ENCODE data around the gene MED16. TPM values are rescaled to one million over a fixed set of nuclear protein-coding genes. Genes with fewer than 3 reads are reported as not detected.

The MED16 gene, protein sequence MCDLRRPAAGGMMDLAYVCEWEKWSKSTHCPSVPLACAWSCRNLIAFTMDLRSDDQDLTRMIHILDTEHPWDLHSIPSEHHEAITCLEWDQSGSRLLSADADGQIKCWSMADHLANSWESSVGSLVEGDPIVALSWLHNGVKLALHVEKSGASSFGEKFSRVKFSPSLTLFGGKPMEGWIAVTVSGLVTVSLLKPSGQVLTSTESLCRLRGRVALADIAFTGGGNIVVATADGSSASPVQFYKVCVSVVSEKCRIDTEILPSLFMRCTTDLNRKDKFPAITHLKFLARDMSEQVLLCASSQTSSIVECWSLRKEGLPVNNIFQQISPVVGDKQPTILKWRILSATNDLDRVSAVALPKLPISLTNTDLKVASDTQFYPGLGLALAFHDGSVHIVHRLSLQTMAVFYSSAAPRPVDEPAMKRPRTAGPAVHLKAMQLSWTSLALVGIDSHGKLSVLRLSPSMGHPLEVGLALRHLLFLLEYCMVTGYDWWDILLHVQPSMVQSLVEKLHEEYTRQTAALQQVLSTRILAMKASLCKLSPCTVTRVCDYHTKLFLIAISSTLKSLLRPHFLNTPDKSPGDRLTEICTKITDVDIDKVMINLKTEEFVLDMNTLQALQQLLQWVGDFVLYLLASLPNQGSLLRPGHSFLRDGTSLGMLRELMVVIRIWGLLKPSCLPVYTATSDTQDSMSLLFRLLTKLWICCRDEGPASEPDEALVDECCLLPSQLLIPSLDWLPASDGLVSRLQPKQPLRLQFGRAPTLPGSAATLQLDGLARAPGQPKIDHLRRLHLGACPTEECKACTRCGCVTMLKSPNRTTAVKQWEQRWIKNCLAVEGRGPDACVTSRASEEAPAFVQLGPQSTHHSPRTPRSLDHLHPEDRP
- total RNA-seq = 70.6 TPM

DNA sequence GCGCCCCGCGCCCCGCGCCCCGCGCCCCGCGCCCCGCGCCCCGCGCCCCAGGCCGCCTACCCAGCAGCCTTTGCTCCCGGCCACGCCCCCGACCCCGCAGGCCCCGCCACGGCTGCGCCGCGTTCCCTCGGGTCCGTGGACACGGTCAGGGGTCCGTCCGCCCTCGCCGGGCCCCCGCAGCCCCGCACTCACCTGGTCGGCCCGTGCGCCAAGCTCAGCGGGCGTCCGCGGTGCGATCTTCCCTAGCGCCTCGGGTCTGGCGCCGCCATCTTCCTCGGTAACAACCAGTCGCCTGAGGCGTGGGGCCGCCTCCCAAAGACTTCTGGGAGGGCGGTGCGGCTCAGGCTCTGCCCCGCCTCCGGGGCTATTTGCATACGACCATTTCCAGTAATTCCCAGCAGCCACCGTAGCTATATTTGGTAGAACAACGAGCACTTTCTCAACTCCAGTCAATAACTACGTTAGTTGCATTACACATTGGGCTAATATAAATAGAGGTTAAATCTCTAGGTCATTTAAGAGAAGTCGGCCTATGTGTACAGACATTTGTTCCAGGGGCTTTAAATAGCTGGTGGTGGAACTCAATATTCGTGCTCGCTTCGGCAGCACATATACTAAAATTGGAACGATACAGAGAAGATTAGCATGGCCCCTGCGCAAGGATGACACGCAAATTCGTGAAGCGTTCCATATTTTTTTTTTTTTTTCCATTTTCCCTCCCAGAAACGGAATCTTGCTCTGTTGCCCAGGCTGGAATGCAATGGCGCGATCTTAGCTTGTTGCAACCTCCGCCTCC, at the start of gene MED16, which contains the start of gene RNU6-9:
MED16 (minus strand) TSS at position 294 of the 796 bp plus-strand sequence. CDS start 2,056 bp downstream, outside the sequence.
RNU6-9 (plus strand) TSS at position 591 of the 796 bp plus-strand sequence.

DNA sequence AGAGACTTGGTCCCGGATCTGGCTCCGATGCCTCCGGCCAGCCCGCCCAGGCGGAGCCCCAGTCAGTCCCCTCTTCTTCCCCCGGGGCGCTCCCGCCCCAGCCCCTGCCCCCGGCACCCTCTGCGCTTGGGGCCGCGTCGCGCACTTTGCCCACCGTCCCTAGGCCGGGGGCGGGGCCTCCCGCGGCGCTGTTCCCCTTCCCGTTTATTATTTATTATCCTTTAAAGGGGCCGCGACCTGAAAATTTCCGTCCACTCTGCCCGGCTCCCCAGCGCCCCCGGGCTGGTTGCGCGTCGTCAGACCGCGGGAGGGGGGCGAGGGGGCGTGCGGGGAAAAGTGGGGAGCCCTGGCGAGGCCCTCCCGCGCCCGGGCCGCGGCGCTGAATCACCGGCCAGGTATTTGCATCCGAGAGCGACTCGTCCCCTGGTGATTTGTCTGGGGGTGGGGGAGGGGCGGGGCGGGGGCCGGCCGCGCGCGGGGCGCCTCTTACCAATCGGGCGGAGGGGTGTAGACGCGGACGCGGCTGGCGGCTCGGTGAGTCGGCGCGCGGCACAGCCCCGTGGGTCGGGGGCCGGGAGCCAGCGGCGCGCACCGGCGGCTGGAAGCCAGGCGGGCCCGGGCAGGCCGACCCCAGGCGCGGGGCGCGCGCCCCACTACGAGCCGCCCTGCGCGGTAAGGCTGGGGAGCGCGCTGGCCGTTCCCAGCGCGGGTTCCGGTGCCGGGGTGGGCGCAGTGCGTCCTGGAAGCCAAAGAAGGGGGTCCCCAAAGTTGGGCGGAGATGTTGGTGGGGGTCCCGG, 32.7 kb upstream of the MED16 start, which contains the start of gene ARID3A:
ARID3A (plus strand) TSS at position 510 of the 797 bp plus-strand sequence. CDS start 3,494 bp downstream, outside the sequence.

DNA sequence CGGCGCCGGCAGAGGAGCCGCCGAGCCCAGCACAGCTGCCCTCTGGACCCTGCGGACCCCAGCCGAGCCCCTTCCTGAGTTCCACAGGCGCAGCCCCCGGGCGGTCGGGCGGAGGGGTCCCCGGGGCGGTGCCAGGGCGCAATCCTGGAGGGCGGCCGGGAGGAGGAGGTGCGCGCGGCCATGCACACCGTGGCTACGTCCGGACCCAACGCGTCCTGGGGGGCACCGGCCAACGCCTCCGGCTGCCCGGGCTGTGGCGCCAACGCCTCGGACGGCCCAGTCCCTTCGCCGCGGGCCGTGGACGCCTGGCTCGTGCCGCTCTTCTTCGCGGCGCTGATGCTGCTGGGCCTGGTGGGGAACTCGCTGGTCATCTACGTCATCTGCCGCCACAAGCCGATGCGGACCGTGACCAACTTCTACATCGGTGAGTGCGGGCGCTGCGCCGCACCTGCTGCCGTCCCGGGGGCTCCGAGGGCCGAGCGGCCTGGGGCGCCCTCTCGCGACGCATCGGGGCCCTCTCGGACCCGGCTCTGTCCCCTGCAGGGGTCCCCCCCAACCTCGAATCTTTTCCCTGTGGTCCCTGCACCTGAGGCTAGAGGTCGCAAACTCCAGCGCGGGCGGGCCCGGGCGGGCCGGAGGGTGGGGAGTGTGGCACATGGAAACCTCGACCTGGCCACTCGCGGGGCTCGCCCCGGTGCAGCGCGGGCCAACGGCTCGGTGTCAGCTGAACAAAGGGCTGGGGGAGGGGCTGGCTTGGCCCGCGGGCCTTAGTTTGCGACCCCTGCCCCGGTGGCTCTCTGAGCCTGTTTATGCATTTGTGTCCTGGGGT, 24.6 kb upstream of the MED16 start, which contains the start of gene KISS1R:
KISS1R (plus strand) TSS at position 11 of the 829 bp plus-strand sequence; CDS start at position 181, 170 bp downstream.

DNA sequence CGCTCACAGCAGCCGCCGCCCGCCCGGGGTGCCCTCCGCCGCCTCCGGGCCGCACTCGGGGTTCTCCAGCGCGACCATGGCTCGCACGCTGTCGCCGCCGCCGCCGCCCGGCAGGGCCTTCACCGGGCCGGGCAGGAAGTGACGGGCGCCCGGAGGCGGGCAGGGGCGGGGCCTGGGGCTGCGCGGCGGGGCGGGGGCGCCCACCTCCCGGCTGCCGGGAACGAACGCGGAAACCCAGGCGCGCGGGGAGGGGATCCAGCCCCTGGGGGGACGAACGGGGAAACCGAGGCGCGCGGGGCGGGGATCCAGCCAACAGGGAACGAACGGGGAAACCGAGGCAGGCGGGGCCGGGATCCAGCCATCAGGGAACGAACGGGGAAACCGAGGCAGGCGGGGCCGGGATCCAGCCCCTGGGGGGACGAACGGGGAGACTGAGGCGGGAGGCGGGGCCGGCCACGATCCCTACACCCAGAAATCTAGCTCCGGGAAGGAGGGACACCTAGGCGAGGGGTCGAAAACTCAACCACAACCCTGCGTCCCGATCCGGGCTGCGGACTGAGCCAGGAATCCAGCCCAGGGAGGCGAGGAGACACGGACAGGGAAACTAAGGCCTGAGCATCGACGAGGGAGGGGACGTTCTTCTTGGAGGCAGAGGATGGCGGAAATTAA, 20.2 kb upstream of the MED16 start, which contains the start of gene R3HDM4:
R3HDM4 (minus strand) TSS at position 140 of the 669 bp plus-strand sequence; CDS start at position 78, 62 bp downstream.

DNA sequence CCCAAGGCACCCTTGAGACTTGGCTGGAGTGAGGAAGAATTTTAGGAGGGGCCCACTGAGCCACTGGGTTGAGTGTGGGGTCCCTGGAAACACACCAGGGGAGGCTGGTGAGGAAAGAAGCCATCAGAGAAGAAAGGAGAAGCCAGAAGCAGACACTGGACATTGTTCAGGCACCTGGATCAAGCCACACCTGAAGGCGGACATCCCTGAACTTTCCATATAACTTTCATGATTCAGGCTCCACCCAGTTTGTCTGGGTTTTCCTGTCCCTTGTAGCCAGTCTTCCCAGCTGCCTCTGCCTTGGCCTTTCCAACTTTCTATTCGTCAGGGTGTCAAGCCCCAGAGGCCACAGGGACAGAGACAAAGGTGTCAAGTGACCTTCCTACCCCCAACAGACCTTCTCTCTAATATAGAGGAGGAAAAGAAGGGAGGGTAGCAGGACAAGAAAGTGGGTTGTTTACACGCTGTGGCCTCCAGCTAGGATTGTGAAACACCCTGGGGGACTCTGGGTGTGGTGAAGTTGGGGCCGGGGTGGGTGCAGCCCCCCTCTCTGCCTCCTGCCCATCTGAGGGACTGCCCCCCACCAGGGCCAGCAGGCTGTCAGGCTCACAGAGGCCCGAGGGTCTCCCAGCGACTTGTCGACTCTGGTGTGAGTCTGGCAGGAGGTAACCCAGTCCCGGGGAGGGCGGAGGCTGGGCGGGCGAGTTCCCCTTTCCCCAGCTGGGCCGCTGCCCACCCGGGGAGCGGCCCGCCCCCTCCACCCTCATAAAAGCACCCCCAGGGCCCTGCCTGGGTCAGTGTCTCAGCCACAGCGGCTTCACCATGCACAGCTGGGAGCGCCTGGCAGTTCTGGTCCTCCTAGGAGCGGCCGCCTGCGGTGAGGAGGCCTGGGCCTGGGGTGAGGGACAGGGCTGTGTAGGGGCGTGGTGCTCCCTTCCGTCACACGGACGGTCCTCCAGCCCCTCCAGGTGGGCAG, 33.8 kb downstream of the MED16 start, which contains the start of gene CFD:
CFD (plus strand) TSS at position 797 of the 976 bp plus-strand sequence; CDS start at position 823, 26 bp downstream.

DNA sequence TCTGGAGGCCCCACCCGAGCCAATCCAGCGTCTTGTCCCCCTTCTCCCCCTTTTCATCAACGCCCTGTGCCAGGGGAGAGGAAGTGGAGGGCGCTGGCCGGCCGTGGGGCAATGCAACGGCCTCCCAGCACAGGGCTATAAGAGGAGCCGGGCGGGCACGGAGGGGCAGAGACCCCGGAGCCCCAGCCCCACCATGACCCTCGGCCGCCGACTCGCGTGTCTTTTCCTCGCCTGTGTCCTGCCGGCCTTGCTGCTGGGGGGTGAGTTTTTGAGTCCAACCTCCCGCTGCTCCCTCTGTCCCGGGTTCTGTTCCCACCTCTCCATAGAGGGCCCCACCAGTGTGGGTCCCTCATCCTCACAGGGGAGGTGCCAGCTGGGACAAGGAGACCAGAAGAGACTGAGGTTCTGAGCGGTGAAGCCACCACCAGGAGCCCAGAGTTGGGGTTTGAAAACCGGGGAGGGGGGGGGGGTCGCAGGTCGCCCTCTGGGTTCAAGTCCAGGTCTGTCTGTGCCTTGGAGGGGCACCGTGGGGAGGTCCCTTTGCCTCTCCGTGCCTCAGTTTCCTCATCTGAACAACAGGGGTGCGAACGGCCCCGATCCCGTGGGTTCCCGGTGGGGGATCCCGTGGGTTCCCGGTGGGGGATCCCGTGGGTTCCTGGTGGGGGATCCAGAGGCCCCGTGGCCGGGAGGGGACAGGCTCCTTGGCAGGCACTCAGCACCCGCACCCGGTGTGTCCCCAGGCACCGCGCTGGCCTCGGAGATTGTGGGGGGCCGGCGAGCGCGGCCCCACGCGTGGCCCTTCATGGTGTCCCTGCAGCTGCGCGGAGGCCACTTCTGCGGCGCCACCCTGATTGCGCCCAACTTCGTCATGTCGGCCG, 40.6 kb downstream of the MED16 start, which contains the start of gene ELANE:
ELANE (plus strand) TSS at position 168 of the 878 bp plus-strand sequence; CDS start at position 194, 26 bp downstream.

DNA sequence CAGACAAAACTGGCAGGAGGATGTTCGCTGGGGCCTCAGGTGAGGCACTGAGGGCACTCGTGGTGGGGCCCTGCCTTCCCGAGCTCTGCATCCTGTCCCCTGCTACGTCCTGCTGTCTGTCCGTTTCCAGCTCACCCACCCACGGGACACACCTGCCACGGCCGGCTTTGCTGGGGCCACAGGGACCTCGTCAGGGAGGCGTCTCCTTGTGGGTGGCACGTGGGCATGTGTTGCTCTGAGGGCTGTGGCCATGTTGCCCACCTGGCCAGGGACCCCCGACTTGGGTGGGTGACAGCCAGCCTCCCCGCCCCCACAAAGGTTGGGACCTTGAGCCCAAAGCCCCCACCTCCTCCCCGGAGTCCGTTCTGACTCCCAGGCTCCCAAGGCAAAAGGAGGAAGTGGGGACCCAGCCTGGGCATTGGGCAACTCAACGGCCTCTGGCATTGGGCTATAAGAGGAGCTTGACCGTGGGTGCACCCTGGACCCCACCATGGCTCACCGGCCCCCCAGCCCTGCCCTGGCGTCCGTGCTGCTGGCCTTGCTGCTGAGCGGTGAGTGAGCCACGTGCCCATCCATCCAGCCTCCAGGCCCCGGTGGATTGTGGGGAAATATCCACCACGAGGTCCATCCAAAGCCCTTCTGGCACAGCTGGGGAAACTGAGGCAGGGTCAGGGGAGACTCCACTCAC, 52.3 kb downstream of the MED16 start, which contains the start of gene PRTN3:
PRTN3 (plus strand) TSS at position 481 of the 688 bp plus-strand sequence; CDS start at position 491, 10 bp downstream.

DNA sequence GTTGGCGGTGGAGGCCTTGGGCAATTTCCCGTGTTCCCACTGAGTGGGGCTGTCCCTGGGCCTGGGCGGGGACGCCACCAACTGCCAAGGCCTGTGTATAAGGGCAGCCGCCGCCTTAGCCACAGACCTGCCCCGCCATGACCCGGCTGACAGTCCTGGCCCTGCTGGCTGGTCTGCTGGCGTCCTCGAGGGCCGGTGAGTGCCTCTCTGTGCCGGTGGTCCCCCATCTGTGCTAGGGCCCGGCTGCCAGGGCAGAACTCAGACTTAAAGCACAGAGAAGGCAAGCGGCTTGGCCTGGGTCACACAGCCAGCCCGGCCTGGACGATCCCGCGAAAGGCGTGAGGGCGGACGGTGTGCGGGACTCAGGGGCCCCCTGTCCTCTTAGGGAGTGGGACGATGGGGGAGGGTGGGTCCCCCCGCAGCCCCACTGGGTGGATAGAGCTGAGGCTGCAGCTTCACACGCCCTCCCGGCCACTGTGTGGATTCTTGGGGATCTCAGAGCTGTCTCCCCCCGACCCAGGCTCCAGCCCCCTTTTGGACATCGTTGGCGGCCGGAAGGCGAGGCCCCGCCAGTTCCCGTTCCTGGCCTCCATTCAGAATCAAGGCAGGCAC, 65.2 kb downstream of the MED16 start, which contains the start of gene AZU1:
AZU1 (plus strand) TSS at position 128 of the 612 bp plus-strand sequence; CDS start at position 138, 10 bp downstream.

DNA sequence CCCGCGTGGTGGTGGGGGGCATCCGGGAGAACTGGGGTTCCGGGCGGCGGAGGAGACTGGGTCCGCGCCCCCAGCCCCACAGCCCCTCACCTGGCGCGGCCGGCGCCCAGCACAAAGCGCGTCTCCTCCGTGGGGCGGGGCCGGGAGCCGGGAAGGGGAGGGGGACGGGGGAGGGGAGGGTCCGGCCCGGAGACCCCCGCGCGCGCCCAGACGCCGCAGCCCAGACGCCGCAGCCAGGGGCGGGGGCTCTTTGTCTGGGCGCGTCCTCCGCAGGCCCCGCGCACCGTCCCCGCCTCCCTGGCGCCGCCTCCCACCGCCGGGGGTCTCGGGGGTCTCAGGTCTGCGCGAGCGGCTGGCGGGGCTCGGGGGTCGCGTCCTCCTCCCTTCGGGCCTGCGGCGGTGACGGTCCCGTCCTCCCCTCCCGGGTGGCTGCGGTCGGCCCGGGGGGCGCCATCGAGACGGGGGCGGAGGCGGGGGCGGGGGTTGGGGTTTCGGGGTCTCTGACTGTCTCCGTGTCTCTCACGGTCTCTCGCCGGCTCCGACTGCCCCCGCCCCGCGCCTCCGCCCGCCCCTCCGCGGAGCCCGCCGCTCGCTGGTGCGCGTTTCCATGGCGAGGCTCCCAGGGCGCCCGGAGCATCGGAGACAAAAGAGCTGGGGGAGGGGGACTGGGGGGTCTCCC, 71.0 kb downstream of the MED16 start, which contains the start of gene PLPPR3:
PLPPR3 (minus strand) TSS at position 131 of the 679 bp plus-strand sequence. CDS start 396 bp downstream, outside the sequence.

Other genes with a start within 250 kb of the MED16 start
- 25.8 TPM for gene RNF126, start 230.0 kb downstream of the MED16 start, total RNA-seq
- gene FSTL3, start 216.8 kb downstream of the MED16 start, total RNA-seq = 36.6 TPM
- gene PRSS57, start 197.7 kb downstream of the MED16 start, total RNA-seq = not detected
- 145 TPM for gene PALM, start 184.3 kb downstream of the MED16 start, total RNA-seq
- gene MISP, start 142.1 kb downstream of the MED16 start, total RNA-seq = 1.4 TPM
- 113 TPM for gene PTBP1, start 95.7 kb downstream of the MED16 start, total RNA-seq
- gene PLPPR3, start 71.2 kb downstream of the MED16 start, total RNA-seq = 21.2 TPM
- 3.4 TPM for gene AZU1, start 65.3 kb downstream of the MED16 start, total RNA-seq
- gene PRTN3, start 52.2 kb downstream of the MED16 start, total RNA-seq = 2.5 TPM
- 6.4 TPM for gene ELANE, start 40.9 kb downstream of the MED16 start, total RNA-seq
- 15.3 TPM for gene CFD, start 33.5 kb downstream of the MED16 start, total RNA-seq
- not detected for gene RNU6-9, start 297 bp upstream of the MED16 start, total RNA-seq
- gene R3HDM4, start 20.0 kb upstream of the MED16 start, total RNA-seq = 34.8 TPM
- gene KISS1R, start 24.1 kb upstream of the MED16 start, total RNA-seq = not detected
- gene ARID3A, start 32.8 kb upstream of the MED16 start, total RNA-seq = 12.7 TPM
- gene WDR18, start 91.2 kb upstream of the MED16 start, total RNA-seq = 52.4 TPM
- gene GRIN3B, start 107.2 kb upstream of the MED16 start, total RNA-seq = not detected
- gene TMEM259, start 127.9 kb upstream of the MED16 start, total RNA-seq = 103 TPM
- not detected for gene RNU6-2, start 128.3 kb upstream of the MED16 start, total RNA-seq
- gene CNN2, start 133.4 kb upstream of the MED16 start, total RNA-seq = 60.9 TPM
- gene ABCA7, start 146.9 kb upstream of the MED16 start, total RNA-seq = 84.4 TPM
- 11.5 TPM for gene ARHGAP45, start 174.0 kb upstream of the MED16 start, total RNA-seq
- 101 TPM for gene POLR2E, start 202.2 kb upstream of the MED16 start, total RNA-seq
- 157 TPM for gene GPX4, start 210.8 kb upstream of the MED16 start, total RNA-seq

Measured in camera-type eye (tissue), 1 donor.